Heart right ventricle (tissue), 16 donors: Measurements from ENCODE around the gene UBAC2. TPM values are rescaled to one million over a fixed set of nuclear protein-coding genes. Genes with fewer than 3 reads are reported as not detected.

ENCODE experiments used
- ATAC-seq, 8 donors: fragments of 200-7000 bp; cut with Tn5 transposase; one replicate each; pipeline ENCODE4 v1.9.1; 2020; ENCODE audit warnings: mild to moderate bottlenecking in 8 of 8, moderate library complexity in 8 of 8, moderate number of reproducible peaks in 1 of 8
- DNase-seq, 2 donors: peaks; one replicate each; pipeline ENCODE4 v3.0.0-alpha.2; 2020
- H3K27ac ChIP-seq, 10 donors: fragments of 200-600 bp; sonication (generic) in 2 of 10; one replicate each; pipeline versions ENCODE4 v1.5.0 to v1.8.0; 2020 to 2022; ENCODE audit warnings: mild to moderate bottlenecking in 3 of 10
- H3K27me3 ChIP-seq, 7 donors: fragments of 200-600 bp; one replicate each; pipeline ENCODE4 v1.8.0; 2021 to 2022; ENCODE audit warnings: mild to moderate bottlenecking in 2 of 7
- H3K36me3 ChIP-seq, 9 donors: fragments of 200-600 bp; sonication (generic) in 1 of 9; one replicate each; pipeline versions ENCODE4 v1.5.0 to v1.8.0; 2020 to 2022; ENCODE audit warnings: mild to moderate bottlenecking in 2 of 9
- H3K4me1 ChIP-seq, 9 donors: fragments of 200-600 bp; sonication (generic) in 1 of 9; one replicate each; pipeline versions ENCODE4 v1.5.0 to v1.8.0; 2020 to 2022; ENCODE audit warnings: mild to moderate bottlenecking in 4 of 9
- H3K4me3 ChIP-seq, 10 donors: fragments of 200-600 bp; sonication (generic) in 2 of 10; one replicate each; pipeline versions ENCODE4 v1.5.0 to v1.8.0; 2020 to 2022; ENCODE audit warnings: mild to moderate bottlenecking in 7 of 10, moderate library complexity in 2 of 10
- H3K9me3 ChIP-seq, 11 donors: fragments of 200-600 bp in 10 of 11; sonication (generic) in 2 of 11; one replicate each; pipeline versions ENCODE4 v1.5.0 to v1.8.0; 2013 to 2022; ENCODE audit warnings: mild to moderate bottlenecking in 2 of 11, control low read depth in 1 of 11, moderate library complexity in 1 of 11
- WGBS, 2 donors: extraction: QIAGEN DNeasy Blood & Tissue Kit; methylation state at CpG; one replicate each; pipeline ENCODE4 v1.1.7; 2013; ENCODE audit warnings: inconsistent platforms in 1 of 2; 5-methylcytosine and 5-hydroxymethylcytosine counted together
- intact Hi-C, 10 donors: fragments of 100-400 bp; cut with DNase I; formaldehyde crosslinking; loops; one replicate each; pipeline versions ENCODE4 v1.11.1 to v1.14.2; 2022
- polyA plus RNA-seq, 2 donors: library from polyadenylated mRNA; stranded (reverse); fragments of 200-250 nt; gene quantifications; one replicate each; pipeline ENCODE4 v1.2.3, GENCODE V29; 2013
- total RNA-seq, 10 donors: library from RNA; stranded (reverse); fragmentation: NEBNext Ultra II Directional in 3 of 10; extraction: Animal tissue kit (Norgen Biotek cat#: 25700) in 3 of 10; gene quantifications; one replicate each; pipeline versions ENCODE4 v1.2.1 to v1.2.4, GENCODE V29; 2021 to 2023
- TF ChIP-seq, protein P1 (sequence below), 9 donors: fragments of 200-600 bp; sonication (generic) in 2 of 9; IDR thresholded peaks; one replicate each; pipeline versions ENCODE4 v1.5.0 to v1.8.0; 2021 to 2022; ENCODE audit warnings: antibody characterized with exemption in 9 of 9, mild to moderate bottlenecking in 5 of 9, moderate library complexity in 1 of 9
- donor health status: Arrhythmogenic right ventricular cardiomyopathy.
- donor health status: ischemic (EF 13 %, LVEDD 7.1; RV severe dilation, severe dysfunction).
- donor health status: healthy with polysubstance abuse.
- donor health status: DM: no; HTN: yes; CAD: no.
- donor health status: DM: no; HTN: no; CAD: no.
- donor health status: ischemic (EF 25% LVEDD 6.9; RV normal size, moderate dysfunction).
- donor health status: ischemic (EF 25% LVEDD 5.7; RV mildly dilated, moderate dysfunction).
- donor health status: healthy.
- donor health status: DM: yes; HTN: yes; CAD: no.
- donor health status: Ischemic cardiomyopathy.
- donor health status: ischemic (EF 35%, LVEDD 5.7; RV mildly dilated, moderate dysfunction).
- donor health status: nonischemic (EF 11% LVEDD 7.7; RV severe dilation, severe dysfunction).
- donor health status: DM: yes; HTN: yes; CAD: no.
- donor health status: PGD.
- donor health status: ischemic (EF 29% LVEDD 5.4; RV normal size, mild dysfunction).
- donor health status: nonischemic (EF 23%, LVEDD 6.1; RV moderate dilation, normal function).

Gene UBAC2
- total and polyA plus RNA-seq, 12 donors, result 31.8 to 60.4 (median 47.0) TPM

DNA sequence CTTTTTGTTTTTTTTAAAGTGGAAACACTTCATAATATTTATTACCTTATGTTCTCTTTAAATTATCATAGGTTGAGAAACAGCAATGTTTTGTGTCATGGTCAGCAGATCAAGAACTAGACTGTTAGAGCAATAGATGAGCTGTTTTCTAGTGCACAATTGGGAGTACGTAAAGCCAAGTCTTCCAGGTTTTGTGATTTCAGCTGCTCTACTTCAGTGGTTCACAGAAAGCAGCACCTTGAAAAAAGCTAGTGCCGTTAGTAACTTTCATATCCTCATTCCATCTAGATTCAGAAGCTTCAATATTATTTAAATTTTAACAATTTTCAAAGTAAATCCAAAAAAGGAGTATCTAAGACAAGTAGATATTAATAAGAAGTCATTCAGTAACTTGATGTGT, 55.6 kb downstream of the UBAC2 start:
- 84 to 92% methylated on average over 2 of the region's 2 CpGs for WGBS, 2 donors
- Histone ChIP-seq H3K36me3 (peaks cover 0 to 32% (median 8%) of the 10 kb centered on the region in 9 donors), H3K27ac (peak overlapping the region in 2 of 10 donors; percentile 0 to 27), H3K27me3 (no peaks in the 10 kb centered on the region), H3K4me1 (peaks cover 0 to 44% (median 4%) of the 10 kb centered on the region in 9 donors), H3K9me3 (no peaks in the 10 kb centered on the region), H3K4me3 (peak overlapping the region in 1 of 10 donors; percentile 35)
- ATAC-seq (no peak), DNase-seq (no peak)
- intact Hi-C loops, result loop anchor here in 1 of 10 donors (2.0 kb wide), 1 partner anchor 55 kb away; the partner anchor contains the start of gene UBAC2
- TF ChIP-seq, protein P1, sequence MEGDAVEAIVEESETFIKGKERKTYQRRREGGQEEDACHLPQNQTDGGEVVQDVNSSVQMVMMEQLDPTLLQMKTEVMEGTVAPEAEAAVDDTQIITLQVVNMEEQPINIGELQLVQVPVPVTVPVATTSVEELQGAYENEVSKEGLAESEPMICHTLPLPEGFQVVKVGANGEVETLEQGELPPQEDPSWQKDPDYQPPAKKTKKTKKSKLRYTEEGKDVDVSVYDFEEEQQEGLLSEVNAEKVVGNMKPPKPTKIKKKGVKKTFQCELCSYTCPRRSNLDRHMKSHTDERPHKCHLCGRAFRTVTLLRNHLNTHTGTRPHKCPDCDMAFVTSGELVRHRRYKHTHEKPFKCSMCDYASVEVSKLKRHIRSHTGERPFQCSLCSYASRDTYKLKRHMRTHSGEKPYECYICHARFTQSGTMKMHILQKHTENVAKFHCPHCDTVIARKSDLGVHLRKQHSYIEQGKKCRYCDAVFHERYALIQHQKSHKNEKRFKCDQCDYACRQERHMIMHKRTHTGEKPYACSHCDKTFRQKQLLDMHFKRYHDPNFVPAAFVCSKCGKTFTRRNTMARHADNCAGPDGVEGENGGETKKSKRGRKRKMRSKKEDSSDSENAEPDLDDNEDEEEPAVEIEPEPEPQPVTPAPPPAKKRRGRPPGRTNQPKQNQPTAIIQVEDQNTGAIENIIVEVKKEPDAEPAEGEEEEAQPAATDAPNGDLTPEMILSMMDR (IDR thresholded peaks at IDR 0.05), result no peak

- H3K27me3 ChIP-seq, result no peaks in the 10 kb centered on the region
- no peaks in the 10 kb centered on the region for H3K9me3 ChIP-seq
- 68 to 70% methylated on average over 3 of the region's 3 CpGs for WGBS, 2 donors
- H3K36me3 ChIP-seq, result peaks cover 0 to 35% (median 8%) of the 10 kb centered on the region in 9 donors
- ATAC-seq (peak in 5 of 8 donors; percentile 67 to 83 (median 80)), DNase-seq (no peak)
- H3K4me3 ChIP-seq, result peak overlapping the region in 1 of 10 donors; percentile 35
- intact Hi-C loops, result loop anchor here in 1 of 10 donors (2.0 kb wide), 1 partner anchor 56 kb away; the partner anchor contains the start of gene UBAC2
- TF ChIP-seq, protein P1 (IDR thresholded peaks at IDR 0.05), result no peak
- H3K27ac ChIP-seq, result peak overlapping the region in 5 of 10 donors; percentile 19 to 54 (median 33)
- peaks cover 0 to 42% (median 4%) of the 10 kb centered on the region in 9 donors for H3K4me1 ChIP-seq
These were observed 56.1 kb downstream of the UBAC2 start for GRCh38 chr13:99256709-99257108.

- H3K27me3 ChIP-seq, result no peaks in the 10 kb centered on the region
- 90 to 98% methylated on average over 2 of the region's 2 CpGs for WGBS, 2 donors
- intact Hi-C loops, result loop anchor here in 1 of 10 donors (2.0 kb wide), 1 partner anchor 56 kb away; the partner anchor contains the start of gene UBAC2
- H3K4me3 ChIP-seq, result peak overlapping the region in 1 of 10 donors; percentile 35
- TF ChIP-seq, protein P1 (IDR thresholded peaks at IDR 0.05), result no peak
- no peaks in the 10 kb centered on the region for H3K9me3 ChIP-seq
- H3K4me1 ChIP-seq, result peaks cover 0 to 37% (median 4%) of the 10 kb centered on the region in 9 donors
- peak overlapping the region in 4 of 10 donors; percentile 27 to 66 (median 44) for H3K27ac ChIP-seq
- no peak for DNase-seq
- peaks cover 0 to 30% (median 8%) of the 10 kb centered on the region in 9 donors for H3K36me3 ChIP-seq
- ATAC-seq, result no peak
These were observed 56.6 kb downstream of the UBAC2 start for GRCh38 chr13:99257291-99257690.

- ATAC-seq (no peak), DNase-seq (no peak)
- peaks cover 0 to 29% (median 8%) of the 10 kb centered on the region in 9 donors for H3K36me3 ChIP-seq
- H3K27me3 ChIP-seq, result no peaks in the 10 kb centered on the region
- TF ChIP-seq, protein P1 (IDR thresholded peaks at IDR 0.05), result no peak
- H3K4me3 ChIP-seq, result peak within 1 kb of the TSS in 1 of 10 donors; percentile 35
- WGBS, 2 donors, result 79 to 81% methylated on average over 4 of the region's 4 CpGs
- H3K9me3 ChIP-seq, result no peaks in the 10 kb centered on the region
- intact Hi-C loops, result no loop called here
- H3K4me1 ChIP-seq, result peaks cover 0 to 37% (median 11%) of the 10 kb centered on the region in 9 donors
- peak within 1 kb of the TSS in 3 of 10 donors; percentile 27 to 66 (median 33) for H3K27ac ChIP-seq
These were observed 57.7 kb downstream of the UBAC2 start, which contains the start of gene GPR18 for GRCh38 chr13:99258210-99258860. Gene GPR18, minus strand, starts transcription at chr13:99258379. Its CDS starts 2,507 bp downstream, at chr13:99255872.
